Measurements from ENCODE around the gene CLEC17A. TPM values are rescaled to one million over a fixed set of nuclear protein-coding genes. Genes with fewer than 3 reads are reported as not detected.

Gene CLEC17A
- total and polyA plus RNA-seq, 2 of the 8 experiments (the other 6 are each of a cell fraction or from before 2014, with no cell fraction given): not detected

DNA sequence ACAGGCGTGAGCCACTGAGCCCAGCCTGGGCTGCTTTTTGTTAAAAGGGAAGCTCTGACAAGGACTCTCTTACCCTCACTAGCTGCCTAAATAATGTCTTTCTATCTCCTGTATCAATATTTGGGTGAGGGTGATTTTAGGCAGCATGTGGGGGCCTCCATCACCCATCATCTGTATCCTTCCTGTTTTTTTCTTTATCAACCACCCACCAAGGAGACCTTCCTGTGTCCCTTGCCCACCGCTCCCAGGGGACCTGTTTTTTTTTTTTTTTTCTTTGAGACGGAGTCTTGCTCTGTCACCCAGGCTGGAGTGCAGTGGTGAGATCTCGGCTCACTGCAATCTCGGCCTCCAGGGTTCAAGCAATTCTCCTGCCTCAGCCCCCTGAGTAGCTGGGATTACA is 5.6 kb upstream of the CLEC17A start:
- no peaks in the 10 kb centered on the region for H3K36me3 ChIP-seq (ENCODE audit: control insufficient read depth in 2 of 4, insufficient read depth in 4 of 4, low read length in 3 of 4)
- no peak overlapping the region for H3K23ac ChIP-seq (ENCODE audit: insufficient read length)
- H3K79me2 ChIP-seq (ENCODE audit: control insufficient read depth in 1 of 2, insufficient read depth in 2 of 2, low read length in 2 of 2): no peaks in the 10 kb centered on the region
- no peak overlapping the region for H3K27ac ChIP-seq (ENCODE audit: low read depth, low read length)
- 89% methylated on average over 1 of the region's 5 CpGs; no CpG with 5 or more reads in 1 of the 2 experiments for WGBS, 2 experiments (ENCODE audit: extremely low coverage in 1 of 2, insufficient coverage in 1 of 2, insufficient read length in 1 of 2, insufficient replicate concordance in 2 of 2, low coverage in 1 of 2, low lambda C conversion rate in 2 of 2, missing lambda C conversion rate in 1 of 2)
- no peaks in the 10 kb centered on the region for H3K23me2 ChIP-seq (ENCODE audit: low read depth, low read length)
- no peak overlapping the region for H2BK120ac ChIP-seq (replicated peaks; ENCODE audit: low read depth, low read length)
- no peak overlapping the region for H2AK5ac ChIP-seq (ENCODE audit: low read depth, low read length)
- H2BK12ac ChIP-seq (ENCODE audit: low read depth, low read length): no peak overlapping the region
- H3K14ac ChIP-seq (ENCODE audit: insufficient read length): no peak overlapping the region
- no peaks in the 10 kb centered on the region for H4K20me1 ChIP-seq (replicated peaks in 1 of 2; ENCODE audit: control insufficient read depth in 1 of 2, insufficient read depth in 2 of 2, low read length in 2 of 2)
- CTCF ChIA-PET (ENCODE audit: partially characterized antibody): interaction anchor here (10.8 kb wide), 1 partner anchor 110 kb away, joined by 149 read pairs; the partner anchor contains the start of gene ZNF333
- no peak overlapping the region for H2AFZ ChIP-seq (ENCODE audit: low read length)
- no peak for DNase-seq (ENCODE audit: low read depth in 1 of 2, low spot score in 2 of 2)
- no peak overlapping the region for H2BK15ac ChIP-seq (ENCODE audit: low read length)
- H3K4me2 ChIP-seq (ENCODE audit: insufficient read depth in 1 of 2, low read depth in 2 of 2, low read length in 2 of 2): no peak overlapping the region
- H3K79me1 ChIP-seq (ENCODE audit: low read depth, low read length): no peaks in the 10 kb centered on the region
- no peak overlapping the region for H3K9ac ChIP-seq (replicated peaks in 1 of 4; ENCODE audit: extremely low read depth in 1 of 4, low read depth in 3 of 4, low read length in 3 of 4)
- no peak overlapping the region for H4K91ac ChIP-seq (replicated peaks; ENCODE audit: insufficient read length, low read length)
- no peak for FAIRE-seq
- H2BK20ac ChIP-seq (ENCODE audit: low read length): no peak overlapping the region
- H3K4me3 ChIP-seq (ENCODE audit: extremely low read depth in 1 of 4, insufficient read depth in 2 of 4, low read depth in 3 of 4, low read length in 4 of 4): no peak overlapping the region
- no peak overlapping the region for H2BK5ac ChIP-seq (ENCODE audit: low read depth, low read length)
- H4K5ac ChIP-seq (ENCODE audit: insufficient read length, low read depth, low read length): no peak overlapping the region
- no peaks in the 10 kb centered on the region for H3K9me3 ChIP-seq (ENCODE audit: insufficient read depth in 2 of 2, low read depth in 1 of 2, low read length in 1 of 2)
- no peak overlapping the region for H3K18ac ChIP-seq (ENCODE audit: extremely low read depth, low read length)
- no peak overlapping the region for H4K8ac ChIP-seq (ENCODE audit: extremely low read depth, insufficient read depth, low read length)
- POLR2A ChIA-PET (ENCODE audit: partially characterized antibody): no interaction called here
- no peaks in the 10 kb centered on the region for H3K4me1 ChIP-seq (replicated peaks in 1 of 4; ENCODE audit: control insufficient read depth in 3 of 4, insufficient read depth in 4 of 4, low read length in 3 of 4)
- no peak overlapping the region for H3K56ac ChIP-seq (replicated peaks; ENCODE audit: insufficient read length, low read depth, low read length)
- no peak overlapping the region for H3K4ac ChIP-seq (replicated peaks; ENCODE audit: insufficient read length, low read depth, low read length)
- H3K27me3 ChIP-seq (replicated peaks in 1 of 4; ENCODE audit: control insufficient read depth in 3 of 4, extremely low read depth in 1 of 4, insufficient read depth in 3 of 4, low read length in 3 of 4): no peaks in the 10 kb centered on the region
- TF ChIP-seq BCL11A (IDR thresholded peaks at IDR 0.05; ENCODE audit: low read depth in 2 of 2, low read length in 2 of 2) (no peak), SIN3A (conservative IDR thresholded peaks at IDR 0.05 in 1 of 2, IDR thresholded peaks at IDR 0.05 in 1 of 2; ENCODE audit: low read depth in 1 of 2, low read length in 2 of 2) (no peak), MAFK (IDR thresholded peaks at IDR 0.05; ENCODE audit: low read depth, low read length) (no peak), SP1 (IDR thresholded peaks at IDR 0.05; ENCODE audit: low read depth, low read length) (no peak), TCF12 (IDR thresholded peaks at IDR 0.05; ENCODE audit: low read depth, low read length) (no peak), POU5F1 (IDR thresholded peaks at IDR 0.05; ENCODE audit: low read depth, low read length) (no peak), TAF7 (optimal IDR thresholded peaks at IDR 0.05; ENCODE audit: borderline replicate concordance, low read depth, low read length) (no peak), JUND (IDR thresholded peaks at IDR 0.05; ENCODE audit: low read length) (no peak), RAD21 (IDR thresholded peaks at IDR 0.05 in 1 of 2, conservative IDR thresholded peaks at IDR 0.05 in 1 of 2; ENCODE audit: low read depth in 2 of 2, low read length in 2 of 2) (no peak), NRF1 (IDR thresholded peaks at IDR 0.05; ENCODE audit: low read depth, low read length) (no peak), POLR2AphosphoS5 (IDR thresholded peaks at IDR 0.05; ENCODE audit: low read depth, low read length) (no peak), CEBPB (IDR thresholded peaks at IDR 0.05; ENCODE audit: low read depth, low read length) (no peak), KDM5A (IDR thresholded peaks at IDR 0.05; ENCODE audit: low read length) (no peak), ZNF274 (IDR thresholded peaks at IDR 0.05; ENCODE audit: borderline replicate concordance, extremely low read depth, low read length) (no peak)
- TF ChIP-seq, protein P1, sequence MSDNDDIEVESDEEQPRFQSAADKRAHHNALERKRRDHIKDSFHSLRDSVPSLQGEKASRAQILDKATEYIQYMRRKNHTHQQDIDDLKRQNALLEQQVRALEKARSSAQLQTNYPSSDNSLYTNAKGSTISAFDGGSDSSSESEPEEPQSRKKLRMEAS (IDR thresholded peaks at IDR 0.05): no peak
